NCI-H128 (cell line): ENCODE measurements around the gene NHEJ1.
A peak's percentile ranks its signal among the peaks of the same experiment; 100 is the strongest.

ENCODE experiments used
- DNase-seq: peaks from one replicate; lab custom pipeline; 2025; ENCODE audit not compliant: unreplicated experiment; lab: John Stamatoyannopoulos, UW

Gene NHEJ1

GRCh38 chr2:219167997-219168396 lies 7.4 kb upstream of the NHEJ1 start:
- DNase-seq: no peak

GRCh38 chr2:219165058-219165911 lies 4.7 kb upstream of the NHEJ1 start:
- DNase-seq: no peak

GRCh38 chr2:219163156-219163555 lies 2.5 kb upstream of the NHEJ1 start:
- no peak for DNase-seq

GRCh38 chr2:219161097-219161496 lies 482 bp upstream of the NHEJ1 start:
- no peak for DNase-seq

GRCh38 chr2:219159771-219160185 lies 837 bp downstream of the NHEJ1 start:
- no peak for DNase-seq

- DNase-seq: no peak
Observed at GRCh38 chr2:219158586-219158985, 2.0 kb downstream of the NHEJ1 start.

GRCh38 chr2:219158025-219158424 lies 2.6 kb downstream of the NHEJ1 start:
- DNase-seq: no peak

GRCh38 chr2:219157396-219157795 lies 3.2 kb downstream of the NHEJ1 start:
- DNase-seq: no peak

GRCh38 chr2:219155054-219155644 lies 5.5 kb downstream of the NHEJ1 start:
- DNase-seq: peak; percentile 64

- no peak for DNase-seq
Observed at GRCh38 chr2:219149667-219150066, 10.9 kb downstream of the NHEJ1 start.

- no peak for DNase-seq
Observed at GRCh38 chr2:219142329-219142728, 18.3 kb downstream of the NHEJ1 start.

GRCh38 chr2:219140722-219141121 lies 19.9 kb downstream of the NHEJ1 start:
- no peak for DNase-seq

- DNase-seq: no peak
Observed at GRCh38 chr2:219133976-219134375, 26.6 kb downstream of the NHEJ1 start.

- no peak for DNase-seq
Observed at GRCh38 chr2:219131744-219132143, 28.9 kb downstream of the NHEJ1 start.

GRCh38 chr2:219131327-219131726 lies 29.3 kb downstream of the NHEJ1 start:
- no peak for DNase-seq

- no peak for DNase-seq
Observed at GRCh38 chr2:219129589-219129988, 31.0 kb downstream of the NHEJ1 start.

- no peak for DNase-seq
Observed at GRCh38 chr2:219128396-219128795, 32.2 kb downstream of the NHEJ1 start.

- no peak for DNase-seq
Observed at GRCh38 chr2:219127037-219127635, 33.5 kb downstream of the NHEJ1 start.

- DNase-seq: no peak
Observed at GRCh38 chr2:219126555-219126954, 34.1 kb downstream of the NHEJ1 start.

GRCh38 chr2:219125886-219126270 lies 34.7 kb downstream of the NHEJ1 start:
- DNase-seq: no peak

GRCh38 chr2:219125225-219125885 lies 35.3 kb downstream of the NHEJ1 start:
- no peak for DNase-seq
